Activated B cell treated with CpG ODN at 0.5 μM for 24 hours (primary cell): Measurements from ENCODE around the gene RBM7. TPM values are rescaled to one million over a fixed set of nuclear protein-coding genes. Genes with fewer than 3 reads are reported as not detected.
A peak's percentile ranks its signal among the peaks of the same experiment; 100 is the strongest.

ENCODE experiments used
- ATAC-seq: fragments of 200-7000 bp; cut with Tn5 transposase; one replicate; pipeline ENCODE4 v1.10.0; 2021; ENCODE audit warnings: low read depth, mild to moderate bottlenecking, moderate library complexity
- CTCF ChIA-PET: fragments of 350-600 bp; sonication (Branson Sonifier 250); formaldehyde crosslinking; loops from one replicate; lab custom pipeline; 2021; ENCODE audit warnings: antibody characterized with exemption; lab: Charles Lee
- POLR2A ChIA-PET: fragments of 350-600 bp; sonication (Branson Sonifier 250); formaldehyde crosslinking; loops from one replicate; lab custom pipeline; 2021; ENCODE audit warnings: antibody characterized with exemption; lab: Charles Lee
- DNase-seq: peaks from one replicate; pipeline ENCODE4 v3.0.0; 2022
- H3K27ac Mint-ChIP-seq: one replicate; pipeline ENCODE4 v1.8.0; 2020; ENCODE audit warnings: mixed read lengths
- H3K27me3 Mint-ChIP-seq: one replicate; pipeline ENCODE4 v1.8.0; 2021; ENCODE audit warnings: mixed read lengths
- H3K36me3 Mint-ChIP-seq: one replicate; pipeline ENCODE4 v1.8.0; 2021; ENCODE audit warnings: low read depth, mixed read lengths
- H3K4me1 Mint-ChIP-seq: one replicate; pipeline ENCODE4 v1.8.0; 2021; ENCODE audit warnings: mixed read lengths
- H3K4me3 Mint-ChIP-seq: one replicate; pipeline ENCODE4 v1.8.0; 2020; ENCODE audit warnings: mild to moderate bottlenecking, mixed read lengths
- H3K9me3 Mint-ChIP-seq: one replicate; pipeline ENCODE4 v1.8.0; 2020; ENCODE audit warnings: mixed read lengths
- CTCF ChIP-seq: fragments of 200-600 bp; IDR thresholded peaks from one replicate; pipeline ENCODE4 v1.8.0; 2022; ENCODE audit warnings: antibody characterized with exemption, mild to moderate bottlenecking
- intact Hi-C: fragments of 100-400 bp; cut with micrococcal nuclease; formaldehyde crosslinking; loops from one replicate; pipeline ENCODE4 v1.15.1; 2024
- total RNA-seq: library from RNA; stranded (reverse); gene quantifications from 2 replicates; pipeline ENCODE4 v1.2.3, GENCODE V29; 2022

Gene RBM7
- total RNA-seq, 1 donor from 2014 or later = 34.1 TPM

GRCh38 chr11:114440121-114440860, 39.8 kb downstream of the RBM7 start:
- intact Hi-C loops = no loop called here
- DNase-seq = no peak
- no peaks in the 10 kb centered on the region for H3K9me3 Mint-ChIP-seq
- no peak for TF ChIP-seq CTCF
- H3K27me3 Mint-ChIP-seq = no peaks in the 10 kb centered on the region
- H3K36me3 Mint-ChIP-seq = peaks cover 15% of the 10 kb centered on the region
- no peak for ATAC-seq
- ChIA-PET POLR2A (no interaction called here), CTCF (no interaction called here)
- peak overlapping the region; percentile 87 for H3K27ac Mint-ChIP-seq
- peaks cover 17% of the 10 kb centered on the region for H3K4me1 Mint-ChIP-seq
- peak overlapping the region; percentile 97 for H3K4me3 Mint-ChIP-seq

- ChIA-PET POLR2A (no interaction called here), CTCF (no interaction called here)
- Mint-ChIP-seq H3K4me3 (no peak overlapping the region), H3K27ac (no peak overlapping the region), H3K9me3 (no peaks in the 10 kb centered on the region), H3K4me1 (peaks cover 17% of the 10 kb centered on the region), H3K36me3 (peaks cover 19% of the 10 kb centered on the region), H3K27me3 (no peaks in the 10 kb centered on the region)
- TF ChIP-seq CTCF = no peak
- ATAC-seq = no peak
- intact Hi-C loops = no loop called here
- no peak for DNase-seq
These were observed 40.7 kb downstream of the RBM7 start for GRCh38 chr11:114440971-114441763.

DNA sequence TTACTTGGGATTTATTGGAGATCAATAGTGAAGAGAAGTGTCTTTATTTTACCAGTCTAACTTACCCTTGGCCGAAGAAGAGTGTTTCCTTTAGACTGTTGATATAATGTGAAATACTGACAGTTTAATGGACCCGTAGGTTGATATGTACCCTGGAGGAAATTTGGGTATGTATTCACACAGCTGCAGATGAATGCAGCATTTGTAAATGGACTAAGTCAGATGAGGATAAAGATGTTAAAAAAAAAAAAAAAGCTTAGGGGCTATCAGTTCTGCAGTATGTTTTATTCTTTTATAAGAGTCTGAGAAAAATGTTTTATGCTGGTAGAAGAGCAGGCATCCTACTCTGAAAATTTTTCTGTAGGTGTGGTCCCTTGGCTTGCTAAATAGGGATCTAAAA, 41.5 kb downstream of the RBM7 start:
- POLR2A ChIA-PET = no interaction called here
- H3K9me3 Mint-ChIP-seq = no peaks in the 10 kb centered on the region
- intact Hi-C loops = no loop called here
- no peak for TF ChIP-seq CTCF
- H3K4me1 Mint-ChIP-seq = peaks cover 17% of the 10 kb centered on the region
- H3K27ac Mint-ChIP-seq = no peak overlapping the region
- no peak for ATAC-seq
- H3K4me3 Mint-ChIP-seq = no peak overlapping the region
- no peaks in the 10 kb centered on the region for H3K27me3 Mint-ChIP-seq
- CTCF ChIA-PET = interaction anchor here (1.5 kb wide), 1 partner anchor 10 kb away, joined by 3 read pairs; no protein-coding TSS in a partner anchor
- H3K36me3 Mint-ChIP-seq = peaks cover 25% of the 10 kb centered on the region
- DNase-seq = no peak

- peaks cover 29% of the 10 kb centered on the region for H3K36me3 Mint-ChIP-seq
- H3K9me3 Mint-ChIP-seq = no peaks in the 10 kb centered on the region
- intact Hi-C loops = no loop called here
- no peak overlapping the region for H3K27ac Mint-ChIP-seq
- ChIA-PET CTCF (interaction anchor here (1.5 kb wide), 1 partner anchor 10 kb away, joined by 3 read pairs; no protein-coding TSS in a partner anchor), POLR2A (no interaction called here)
- no peaks in the 10 kb centered on the region for H3K27me3 Mint-ChIP-seq
- no peak for TF ChIP-seq CTCF
- ATAC-seq (no peak), DNase-seq (no peak)
- H3K4me3 Mint-ChIP-seq = no peak overlapping the region
- H3K4me1 Mint-ChIP-seq = peaks cover 17% of the 10 kb centered on the region
These were observed 42.1 kb downstream of the RBM7 start for GRCh38 chr11:114442536-114442935.

GRCh38 chr11:114447444-114447843, 47.0 kb downstream of the RBM7 start:
- H3K27me3 Mint-ChIP-seq = no peaks in the 10 kb centered on the region
- intact Hi-C loops = no loop called here

More at GRCh38 chr11:114447444-114447843, 47.0 kb downstream of the RBM7 start:
- POLR2A ChIA-PET = no interaction called here
- no peak overlapping the region for H3K4me3 Mint-ChIP-seq
- no peak for TF ChIP-seq CTCF
- no peak for DNase-seq
- CTCF ChIA-PET = no interaction called here
- ATAC-seq = no peak
- H3K27ac Mint-ChIP-seq = no peak overlapping the region
- H3K36me3 Mint-ChIP-seq = peaks cover 54% of the 10 kb centered on the region
- H3K9me3 Mint-ChIP-seq = no peaks in the 10 kb centered on the region
- no peaks in the 10 kb centered on the region for H3K4me1 Mint-ChIP-seq
